Tibial nerve (tissue), 4 donors: Measurements from ENCODE around the gene VTI1A. TPM values are rescaled to one million over a fixed set of nuclear protein-coding genes. Genes with fewer than 3 reads are reported as not detected.

Experiments used
- DNase-seq, 2 donors: peaks; one replicate each; pipeline ENCODE4 v3.0.0-alpha.2; 2019; ENCODE audit warnings: low spot score in 2 of 2
- H3K27ac ChIP-seq, 4 donors: fragments of 200-600 bp; sonication (generic) in 3 of 4; one replicate each; pipeline ENCODE4 v1.5.1; 2017 to 2019; ENCODE audit warnings: mild to moderate bottlenecking in 1 of 4
- H3K27me3 ChIP-seq, 2 donors: fragments of 200-600 bp; sonication (generic) in 1 of 2; one replicate each; pipeline versions ENCODE4 v1.5.1 to v1.6.0; 2017 to 2019
- H3K36me3 ChIP-seq, 3 donors: fragments of 200-600 bp; sonication (generic); one replicate each; pipeline ENCODE4 v1.5.1; 2018 to 2019
- H3K4me1 ChIP-seq, 4 donors: fragments of 200-600 bp; sonication (generic) in 3 of 4; one replicate each; pipeline ENCODE4 v1.5.1; 2017 to 2019
- H3K4me3 ChIP-seq, 4 donors: fragments of 200-600 bp; sonication (generic) in 3 of 4; one replicate each; pipeline ENCODE4 v1.5.1; 2017 to 2019; ENCODE audit warnings: mild to moderate bottlenecking in 1 of 4, moderate library complexity in 1 of 4
- H3K9me3 ChIP-seq, 4 donors: fragments of 200-600 bp; sonication (generic) in 3 of 4; one replicate each; pipeline ENCODE4 v1.5.1; 2017 to 2019
- CTCF ChIP-seq, 5 experiments: fragments of 200-600 bp in 3 of 5; fragments of 450-650 bp in 2 of 5; sonication (generic) in 3 of 5; IDR thresholded peaks; one replicate each; pipeline ENCODE4 v1.5.1; 2016 to 2019; ENCODE audit warnings: antibody characterized with exemption in 5 of 5, mild to moderate bottlenecking in 3 of 5, moderate library complexity in 2 of 5
- EP300 ChIP-seq, 2 donors: sonication (generic); formaldehyde crosslinking; IDR thresholded peaks; one replicate each; pipeline ENCODE4 v1.6.1; 2017; ENCODE audit warnings: antibody characterized with exemption in 2 of 2, mild to moderate bottlenecking in 1 of 2
- POLR2A ChIP-seq, 2 donors: fragments of 450-650 bp; IDR thresholded peaks; one replicate each; pipeline ENCODE4 v1.6.1; 2017; ENCODE audit warnings: antibody characterized with exemption in 2 of 2, mild to moderate bottlenecking in 2 of 2, moderate library complexity in 2 of 2
- WGBS, 2 donors: methylation state at CpG; one replicate each; pipeline ENCODE4 v1.1.5; 2018; 5-methylcytosine and 5-hydroxymethylcytosine counted together
- total RNA-seq, 4 donors: library from RNA; depleted of rRNA; stranded (reverse); fragments of >200 nt; gene quantifications; one replicate each; pipeline ENCODE4 v1.1.0, GENCODE V29; 2016

VTI1A gene
- total RNA-seq, 4 donors from 2014 or later = 96.5 to 253 (median 127) TPM

GRCh38 chr10:112797197-112797596 lies 350.2 kb downstream of the VTI1A start:
- Histone ChIP-seq H3K4me1 (peaks cover 0 to 21% (median 6%) of the 10 kb centered on the region in 4 donors), H3K27ac (no peak overlapping the region), H3K36me3 (no peaks in the 10 kb centered on the region), H3K4me3 (no peak overlapping the region), H3K27me3 (no peaks in the 10 kb centered on the region), H3K9me3 (no peaks in the 10 kb centered on the region)
- WGBS, 2 donors = 86 to 91% methylated on average over 8 of the region's 8 CpGs
- DNase-seq = no peak
- TF ChIP-seq EP300 (IDR thresholded peaks at IDR 0.05) (no peak), POLR2A (IDR thresholded peaks at IDR 0.05) (no peak), CTCF (IDR thresholded peaks at IDR 0.05) (no peak)

GRCh38 chr10:112797855-112798254 lies 350.8 kb downstream of the VTI1A start:
- H3K9me3 ChIP-seq = no peaks in the 10 kb centered on the region
- H3K4me3 ChIP-seq = no peak overlapping the region
- no peaks in the 10 kb centered on the region for H3K36me3 ChIP-seq
- no peak for DNase-seq
- H3K27ac ChIP-seq = no peak overlapping the region
- 88 to 94% methylated on average over 9 of the region's 9 CpGs for WGBS, 2 donors
- H3K4me1 ChIP-seq = peaks cover 0 to 21% (median 6%) of the 10 kb centered on the region in 4 donors
- TF ChIP-seq POLR2A (IDR thresholded peaks at IDR 0.05) (no peak), EP300 (IDR thresholded peaks at IDR 0.05) (no peak), CTCF (IDR thresholded peaks at IDR 0.05) (no peak)
- no peaks in the 10 kb centered on the region for H3K27me3 ChIP-seq

DNA sequence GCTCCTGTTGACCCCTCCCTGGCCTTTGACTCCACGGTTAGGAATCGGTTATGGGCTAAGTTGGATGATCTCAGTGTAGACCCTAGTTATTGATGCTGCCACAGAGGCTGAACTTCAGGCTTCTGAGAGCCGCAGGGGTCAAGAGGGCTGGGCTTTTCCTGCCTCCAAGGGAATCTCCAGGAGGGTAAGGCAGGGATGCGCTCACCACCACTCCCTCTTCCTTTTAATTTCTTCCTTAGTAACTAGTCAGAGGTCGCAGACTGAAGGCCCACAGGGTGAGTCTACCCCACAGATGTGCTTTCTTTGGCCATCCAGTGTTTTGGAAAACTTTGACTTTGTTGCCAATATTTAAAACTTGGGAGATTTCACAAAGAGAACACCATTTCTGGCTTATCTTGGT lies 352.0 kb downstream of the VTI1A start:
- Histone ChIP-seq H3K4me3 (no peak overlapping the region), H3K27ac (no peak overlapping the region), H3K27me3 (no peaks in the 10 kb centered on the region), H3K9me3 (no peaks in the 10 kb centered on the region), H3K4me1 (peaks cover 0 to 12% (median 2%) of the 10 kb centered on the region in 4 donors), H3K36me3 (no peaks in the 10 kb centered on the region)
- DNase-seq = no peak
- TF ChIP-seq CTCF (IDR thresholded peaks at IDR 0.05) = no peak
- no peak for TF ChIP-seq POLR2A (IDR thresholded peaks at IDR 0.05)
- no peak for TF ChIP-seq EP300 (IDR thresholded peaks at IDR 0.05)
- WGBS, 2 donors = 54 to 56% methylated on average over 5 of the region's 5 CpGs

GRCh38 chr10:112799726-112800510 lies 352.9 kb downstream of the VTI1A start:
- DNase-seq = no peak
- no peak overlapping the region for H3K27ac ChIP-seq
- H3K4me3 ChIP-seq = no peak overlapping the region
- H3K36me3 ChIP-seq = no peaks in the 10 kb centered on the region
- peaks cover 0 to 12% (median 2%) of the 10 kb centered on the region in 4 donors for H3K4me1 ChIP-seq
- WGBS, 2 donors = 79 to 81% methylated on average over 8 of the region's 8 CpGs
- TF ChIP-seq CTCF (IDR thresholded peaks at IDR 0.05) (no peak), POLR2A (IDR thresholded peaks at IDR 0.05) (no peak), EP300 (IDR thresholded peaks at IDR 0.05) (no peak)
- H3K27me3 ChIP-seq = no peaks in the 10 kb centered on the region
- H3K9me3 ChIP-seq = no peaks in the 10 kb centered on the region

DNA sequence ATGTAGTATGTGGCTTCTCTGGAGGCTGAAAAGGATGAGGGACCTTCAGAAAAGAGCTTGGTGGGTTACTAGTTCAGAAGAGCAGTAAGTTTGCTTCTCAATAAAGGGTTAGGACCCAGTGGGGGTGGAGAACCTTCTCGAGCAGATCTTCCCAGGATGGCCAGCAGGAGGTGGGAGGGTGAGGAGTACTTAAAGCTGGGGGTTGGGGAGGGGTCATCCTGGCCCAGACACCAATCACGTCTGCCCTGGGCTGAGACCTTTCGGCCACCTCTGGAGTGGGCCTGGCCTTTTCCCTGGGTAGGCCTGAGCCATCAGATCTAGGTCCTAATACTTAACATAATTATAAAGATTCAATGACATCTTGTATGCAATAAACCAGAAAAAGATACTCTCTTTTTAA lies 354.0 kb downstream of the VTI1A start:
- no peaks in the 10 kb centered on the region for H3K36me3 ChIP-seq
- H3K27ac ChIP-seq = no peak overlapping the region
- H3K27me3 ChIP-seq = no peaks in the 10 kb centered on the region
- H3K4me1 ChIP-seq = peaks cover 0 to 12% (median 2%) of the 10 kb centered on the region in 4 donors
- no peak for DNase-seq
- 83 to 92% methylated on average over 2 to 3 of the region's 3 CpGs for WGBS, 2 donors
- TF ChIP-seq CTCF (IDR thresholded peaks at IDR 0.05) = no peak
- no peak for TF ChIP-seq POLR2A (IDR thresholded peaks at IDR 0.05)
- TF ChIP-seq EP300 (IDR thresholded peaks at IDR 0.05) = no peak
- peaks cover 0 to 2% (median 0%) of the 10 kb centered on the region in 4 donors for H3K9me3 ChIP-seq
- H3K4me3 ChIP-seq = no peak overlapping the region
